Left ventricle myocardium inferior (tissue), 1 donor: ENCODE results near the gene BEAN1. TPM values are rescaled to one million over a fixed set of nuclear protein-coding genes. Genes with fewer than 3 reads are reported as not detected.

Experiments used
- DNase-seq: peaks from one replicate; pipeline ENCODE4 v3.0.0-alpha.2; 2020
- H3K27ac ChIP-seq: fragments of 200-600 bp; replicated peaks from 2 replicates; pipeline ENCODE4 v1.8.0; 2021
- H3K27me3 ChIP-seq: fragments of 200-600 bp; 2 replicates; pipeline ENCODE4 v1.8.0; 2021; ENCODE audit warnings: low read depth
- H3K36me3 ChIP-seq: fragments of 200-600 bp; 2 replicates; pipeline ENCODE4 v1.8.0; 2021
- H3K4me1 ChIP-seq: fragments of 200-600 bp; 2 replicates; pipeline ENCODE4 v1.8.0; 2021
- H3K4me3 ChIP-seq: fragments of 200-600 bp; 2 replicates; pipeline ENCODE4 v1.8.0; 2021; ENCODE audit warnings: mild to moderate bottlenecking, moderate library complexity
- H3K9me3 ChIP-seq: fragments of 200-600 bp; replicated peaks from 2 replicates; pipeline ENCODE4 v1.8.0; 2021
- intact Hi-C: fragments of 100-400 bp; cut with micrococcal nuclease; formaldehyde crosslinking; loops from one replicate; pipeline ENCODE4 v1.11.0; 2022
- total RNA-seq: library from RNA; stranded (reverse); fragmentation: NEBNext Ultra II Directional; extraction: Animal tissue kit (Norgen Biotek cat#: 25700); gene quantifications from one replicate; pipeline ENCODE4 v1.2.1, GENCODE V29; 2021
- TF ChIP-seq, protein P1 (sequence below): fragments of 200-600 bp; IDR thresholded peaks from 2 replicates; pipeline ENCODE4 v1.8.0; 2021; ENCODE audit warnings: antibody characterized with exemption, mild to moderate bottlenecking, borderline replicate concordance
- donor health status: DM: no; HTN: yes; CAD: no; lungs with severe emphysema.

BEAN1 gene
- total RNA-seq, 1 donor from 2014 or later = 0.33 TPM

GRCh38 chr16:66390346-66391108, 36.6 kb upstream of the BEAN1 start:
- Histone ChIP-seq H3K27me3 (no peaks in the 10 kb centered on the region), H3K27ac (no peak overlapping the region), H3K4me3 (no peak overlapping the region), H3K9me3 (no peaks in the 10 kb centered on the region), H3K4me1 (peaks cover 30% of the 10 kb centered on the region), H3K36me3 (peaks cover 39% of the 10 kb centered on the region)
- DNase-seq = no peak
- intact Hi-C loops = no loop called here
- TF ChIP-seq, protein P1, sequence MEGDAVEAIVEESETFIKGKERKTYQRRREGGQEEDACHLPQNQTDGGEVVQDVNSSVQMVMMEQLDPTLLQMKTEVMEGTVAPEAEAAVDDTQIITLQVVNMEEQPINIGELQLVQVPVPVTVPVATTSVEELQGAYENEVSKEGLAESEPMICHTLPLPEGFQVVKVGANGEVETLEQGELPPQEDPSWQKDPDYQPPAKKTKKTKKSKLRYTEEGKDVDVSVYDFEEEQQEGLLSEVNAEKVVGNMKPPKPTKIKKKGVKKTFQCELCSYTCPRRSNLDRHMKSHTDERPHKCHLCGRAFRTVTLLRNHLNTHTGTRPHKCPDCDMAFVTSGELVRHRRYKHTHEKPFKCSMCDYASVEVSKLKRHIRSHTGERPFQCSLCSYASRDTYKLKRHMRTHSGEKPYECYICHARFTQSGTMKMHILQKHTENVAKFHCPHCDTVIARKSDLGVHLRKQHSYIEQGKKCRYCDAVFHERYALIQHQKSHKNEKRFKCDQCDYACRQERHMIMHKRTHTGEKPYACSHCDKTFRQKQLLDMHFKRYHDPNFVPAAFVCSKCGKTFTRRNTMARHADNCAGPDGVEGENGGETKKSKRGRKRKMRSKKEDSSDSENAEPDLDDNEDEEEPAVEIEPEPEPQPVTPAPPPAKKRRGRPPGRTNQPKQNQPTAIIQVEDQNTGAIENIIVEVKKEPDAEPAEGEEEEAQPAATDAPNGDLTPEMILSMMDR = no peak

DNA sequence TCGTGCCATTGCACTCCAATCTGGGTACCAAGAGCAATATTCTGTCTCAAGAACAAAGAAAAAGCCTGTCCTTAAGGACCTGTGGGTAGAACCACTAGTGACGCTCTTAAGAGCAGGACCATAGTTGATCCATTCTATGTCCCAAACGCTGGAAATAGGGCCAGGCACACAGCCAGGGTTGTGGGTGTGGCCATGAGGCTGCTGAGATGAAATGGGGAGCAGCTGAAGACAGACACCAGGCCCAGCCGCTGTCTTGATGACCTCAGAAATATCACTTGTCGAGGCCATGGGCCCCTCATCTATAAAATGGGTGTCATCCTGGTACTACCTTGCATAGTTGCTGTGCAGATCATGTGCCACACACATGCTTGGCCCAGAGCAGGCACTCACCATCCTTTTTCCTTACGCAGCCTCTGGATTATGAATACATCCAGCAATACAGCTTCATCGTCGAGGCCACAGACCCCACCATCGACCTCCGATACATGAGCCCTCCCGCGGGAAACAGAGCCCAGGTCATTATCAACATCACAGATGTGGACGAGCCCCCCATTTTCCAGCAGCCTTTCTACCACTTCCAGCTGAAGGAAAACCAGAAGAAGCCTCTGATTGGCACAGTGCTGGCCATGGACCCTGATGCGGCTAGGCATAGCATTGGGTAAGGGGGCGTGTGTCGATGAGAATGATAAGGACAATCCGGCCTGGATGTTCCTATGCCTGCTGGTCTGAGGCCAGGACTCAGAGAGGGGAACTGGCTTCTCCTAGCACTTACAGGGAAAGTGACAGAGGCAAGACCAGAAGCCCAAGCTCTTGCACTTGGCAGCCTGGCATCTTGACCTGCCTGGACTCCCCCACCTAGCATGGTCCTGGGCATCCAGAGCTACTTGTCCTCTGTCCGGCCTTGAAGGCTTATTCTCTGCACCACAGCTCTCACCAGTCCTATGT, 35.1 kb upstream of the BEAN1 start:
- Histone ChIP-seq H3K9me3 (no peaks in the 10 kb centered on the region), H3K4me1 (peaks cover 18% of the 10 kb centered on the region), H3K27me3 (no peaks in the 10 kb centered on the region), H3K4me3 (no peak overlapping the region), H3K36me3 (peaks cover 39% of the 10 kb centered on the region), H3K27ac (no peak overlapping the region)
- DNase-seq = no peak
- TF ChIP-seq, protein P1 = no peak
- intact Hi-C loops = no loop called here

DNA sequence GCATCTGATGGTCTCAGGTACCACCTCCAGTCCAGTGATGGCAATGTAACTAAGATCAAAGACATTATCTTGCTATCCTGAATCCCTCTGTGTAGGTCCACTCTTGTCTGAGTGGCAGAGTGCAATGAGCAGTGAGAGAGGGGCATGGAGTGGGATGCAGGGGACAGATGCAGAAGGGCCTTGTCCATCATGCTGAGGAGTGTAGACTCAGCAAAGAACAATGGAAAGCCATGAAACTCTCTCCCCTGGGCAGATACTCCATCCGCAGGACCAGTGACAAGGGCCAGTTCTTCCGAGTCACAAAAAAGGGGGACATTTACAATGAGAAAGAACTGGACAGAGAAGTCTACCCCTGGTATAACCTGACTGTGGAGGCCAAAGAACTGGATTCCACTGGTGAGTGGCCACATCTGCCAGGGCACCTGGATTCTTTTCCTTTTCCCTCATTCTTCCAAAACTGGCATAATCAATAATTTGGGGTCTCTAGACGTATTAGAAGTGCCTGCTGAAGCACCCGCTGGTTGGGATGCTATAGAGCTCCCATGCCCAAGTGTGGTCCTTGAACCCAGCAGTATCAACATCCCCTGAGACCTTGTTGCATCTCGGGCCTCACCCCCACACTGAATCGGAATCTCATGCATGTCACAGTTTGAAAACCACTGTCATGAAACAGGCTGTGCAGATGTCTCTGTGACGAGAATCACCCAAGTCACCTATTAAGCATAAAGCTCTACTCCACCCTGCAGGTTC, 31.1 kb upstream of the BEAN1 start:
- Histone ChIP-seq H3K9me3 (no peaks in the 10 kb centered on the region), H3K4me3 (no peak overlapping the region), H3K27me3 (no peaks in the 10 kb centered on the region), H3K36me3 (peaks cover 9% of the 10 kb centered on the region), H3K27ac (no peak overlapping the region), H3K4me1 (peaks cover 33% of the 10 kb centered on the region)
- TF ChIP-seq, protein P1 = no peak
- DNase-seq = no peak
- intact Hi-C loops = no loop called here

GRCh38 chr16:66397736-66398433, 29.2 kb upstream of the BEAN1 start:
- H3K9me3 ChIP-seq = no peaks in the 10 kb centered on the region
- no peaks in the 10 kb centered on the region for H3K27me3 ChIP-seq
- H3K4me1 ChIP-seq = peaks cover 41% of the 10 kb centered on the region
- TF ChIP-seq, protein P1 = no peak
- no peak for DNase-seq
- peak overlapping the region; percentile 8 for H3K27ac ChIP-seq
- H3K4me3 ChIP-seq = no peak overlapping the region
- H3K36me3 ChIP-seq = peaks cover 4% of the 10 kb centered on the region
- intact Hi-C loops = no loop called here

- TF ChIP-seq, protein P1 = no peak
Observed at GRCh38 chr16:66399031-66399430, 28.1 kb upstream of the BEAN1 start.

More at GRCh38 chr16:66399031-66399430, 28.1 kb upstream of the BEAN1 start:
- Histone ChIP-seq H3K27ac (peak overlapping the region; percentile 73), H3K9me3 (no peaks in the 10 kb centered on the region), H3K4me3 (no peak overlapping the region), H3K27me3 (no peaks in the 10 kb centered on the region), H3K36me3 (peaks cover 2% of the 10 kb centered on the region), H3K4me1 (peaks cover 41% of the 10 kb centered on the region)
- DNase-seq = no peak
- intact Hi-C loops = no loop called here
